PFSK-1 (cell line): ENCODE measurements around the gene MYCN.

ENCODE experiments used
- FOXP2 ChIP-seq: optimal IDR thresholded peaks from 2 replicates; pipeline ENCODE3; 2011; ENCODE audit warnings: borderline replicate concordance, control low read depth, inconsistent platforms; ENCODE audit not compliant: insufficient read depth; ENCODE audit errors: extremely low read length, extremely low read depth
- POLR2AphosphoS5 ChIP-seq: IDR thresholded peaks from 2 replicates; pipeline ENCODE4 v1.6.1; 2012; ENCODE audit warnings: low read depth, mild to moderate bottlenecking, control low read depth, low read length, moderate library complexity
- SIN3A ChIP-seq: IDR thresholded peaks from 2 replicates; pipeline ENCODE4 v1.6.1; 2012; ENCODE audit warnings: mild to moderate bottlenecking, low read length, moderate library complexity, borderline replicate concordance; ENCODE audit not compliant: insufficient read depth
- TAF1 ChIP-seq: IDR thresholded peaks from 2 replicates; pipeline ENCODE4 v1.6.1; 2012; ENCODE audit warnings: low read length, control low read depth, borderline replicate concordance; ENCODE audit not compliant: insufficient read depth
- TF ChIP-seq, protein P1 (sequence below), 2 experiments: IDR thresholded peaks; 2 replicates each; pipeline versions ENCODE4 v1.6.1 to v1.8.0; 2011 to 2012; ENCODE audit warnings: low read depth in 2 of 2, low read length in 2 of 2, control low read depth in 1 of 2, inconsistent platforms in 1 of 2, mild to moderate bottlenecking in 1 of 2, moderate library complexity in 1 of 2; ENCODE audit not compliant: insufficient read depth in 1 of 2

Gene MYCN

DNA sequence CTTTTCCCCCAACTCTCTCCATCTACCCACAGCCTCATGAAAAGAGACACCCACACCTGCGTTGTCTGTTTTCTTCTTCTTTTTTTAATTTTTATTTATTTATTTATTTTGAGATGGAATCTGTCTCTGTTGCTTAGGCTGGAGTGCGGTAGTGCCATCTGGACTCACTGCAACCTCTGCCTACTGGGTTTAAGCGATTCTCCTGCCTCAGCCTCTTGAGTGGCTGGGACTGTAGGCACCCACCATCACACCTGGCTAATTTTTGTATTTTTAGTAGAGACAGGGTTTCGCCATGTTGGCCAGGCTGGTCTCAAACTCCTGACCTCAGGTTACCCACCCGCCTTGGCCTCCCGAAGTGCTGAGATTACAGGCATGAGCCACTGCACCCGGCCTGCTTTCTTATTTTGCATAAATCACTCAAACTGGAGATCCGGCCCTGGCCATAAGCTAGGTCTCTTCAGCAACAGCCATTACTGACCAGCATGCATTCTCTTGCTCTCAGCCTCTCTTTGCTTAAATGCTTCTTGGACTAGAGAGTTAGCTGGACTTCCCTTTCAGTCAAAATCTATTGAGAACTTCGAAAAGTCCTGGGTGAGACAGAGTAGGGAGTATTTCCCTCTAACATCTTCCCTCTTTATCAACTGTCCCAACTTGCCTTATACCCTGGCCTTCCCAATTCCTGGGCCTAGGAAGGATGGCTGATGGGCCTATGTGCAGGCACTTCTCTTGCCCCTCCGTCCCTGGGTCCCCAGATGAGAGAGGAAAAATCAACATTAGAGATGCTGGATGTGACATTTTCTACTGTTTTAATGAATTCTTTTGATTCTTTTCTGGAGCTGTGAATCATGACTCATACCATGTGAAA is 27.3 kb downstream of the MYCN start:
- no peak for TF ChIP-seq FOXP2
- TF ChIP-seq, protein P1, sequence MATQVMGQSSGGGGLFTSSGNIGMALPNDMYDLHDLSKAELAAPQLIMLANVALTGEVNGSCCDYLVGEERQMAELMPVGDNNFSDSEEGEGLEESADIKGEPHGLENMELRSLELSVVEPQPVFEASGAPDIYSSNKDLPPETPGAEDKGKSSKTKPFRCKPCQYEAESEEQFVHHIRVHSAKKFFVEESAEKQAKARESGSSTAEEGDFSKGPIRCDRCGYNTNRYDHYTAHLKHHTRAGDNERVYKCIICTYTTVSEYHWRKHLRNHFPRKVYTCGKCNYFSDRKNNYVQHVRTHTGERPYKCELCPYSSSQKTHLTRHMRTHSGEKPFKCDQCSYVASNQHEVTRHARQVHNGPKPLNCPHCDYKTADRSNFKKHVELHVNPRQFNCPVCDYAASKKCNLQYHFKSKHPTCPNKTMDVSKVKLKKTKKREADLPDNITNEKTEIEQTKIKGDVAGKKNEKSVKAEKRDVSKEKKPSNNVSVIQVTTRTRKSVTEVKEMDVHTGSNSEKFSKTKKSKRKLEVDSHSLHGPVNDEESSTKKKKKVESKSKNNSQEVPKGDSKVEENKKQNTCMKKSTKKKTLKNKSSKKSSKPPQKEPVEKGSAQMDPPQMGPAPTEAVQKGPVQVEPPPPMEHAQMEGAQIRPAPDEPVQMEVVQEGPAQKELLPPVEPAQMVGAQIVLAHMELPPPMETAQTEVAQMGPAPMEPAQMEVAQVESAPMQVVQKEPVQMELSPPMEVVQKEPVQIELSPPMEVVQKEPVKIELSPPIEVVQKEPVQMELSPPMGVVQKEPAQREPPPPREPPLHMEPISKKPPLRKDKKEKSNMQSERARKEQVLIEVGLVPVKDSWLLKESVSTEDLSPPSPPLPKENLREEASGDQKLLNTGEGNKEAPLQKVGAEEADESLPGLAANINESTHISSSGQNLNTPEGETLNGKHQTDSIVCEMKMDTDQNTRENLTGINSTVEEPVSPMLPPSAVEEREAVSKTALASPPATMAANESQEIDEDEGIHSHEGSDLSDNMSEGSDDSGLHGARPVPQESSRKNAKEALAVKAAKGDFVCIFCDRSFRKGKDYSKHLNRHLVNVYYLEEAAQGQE (IDR thresholded peaks at IDR 0.05; ENCODE audit: insufficient read depth in 1 of 2, low read depth in 2 of 2, low read length in 2 of 2), result no peak
- no peak for TF ChIP-seq POLR2AphosphoS5
- no peak for TF ChIP-seq SIN3A
- TF ChIP-seq TAF1, result no peak

DNA sequence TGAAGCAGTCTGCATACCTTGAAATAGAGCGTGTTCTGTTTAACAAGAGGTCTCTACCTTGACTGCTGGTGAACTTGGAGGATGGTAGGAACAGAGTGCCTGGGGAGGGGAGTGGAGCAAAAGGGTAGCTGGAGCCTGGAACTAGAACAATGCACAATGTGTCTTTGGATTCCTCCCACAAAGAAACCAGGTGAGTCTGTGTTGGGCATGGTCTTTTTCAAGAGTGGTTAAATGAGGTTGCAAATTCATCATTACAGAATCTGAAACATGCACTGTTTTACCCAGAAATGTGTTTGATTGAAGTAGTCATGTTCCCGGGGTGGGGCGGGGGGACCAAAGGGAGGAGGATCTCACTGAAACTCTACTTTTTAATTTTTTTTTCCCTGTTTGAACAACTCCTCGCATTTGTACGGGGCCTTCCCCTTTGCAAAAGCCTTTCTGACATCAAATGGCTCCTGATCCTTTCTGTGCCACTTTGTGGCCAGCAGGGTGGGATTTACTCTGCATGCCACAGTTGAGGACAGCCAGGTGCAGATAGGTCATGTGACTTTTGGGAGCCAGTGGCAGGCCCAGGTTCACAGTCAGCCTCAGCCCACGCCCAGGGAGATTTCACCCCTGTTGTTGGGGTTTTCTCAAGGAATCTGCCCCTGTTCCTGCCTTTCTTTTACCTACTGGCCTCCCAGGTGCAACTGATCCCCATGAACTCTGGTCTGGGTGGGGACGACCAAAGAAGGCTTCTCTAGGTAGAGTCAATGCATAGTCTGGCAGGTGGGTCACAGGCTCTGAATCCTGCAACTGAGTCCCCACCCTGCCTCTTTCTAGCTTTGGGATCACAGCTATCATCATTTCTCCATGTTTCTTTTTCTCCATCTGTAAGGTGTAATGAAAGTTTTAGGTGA is 28.2 kb downstream of the MYCN start:
- TF ChIP-seq POLR2AphosphoS5 (no peak), FOXP2 (no peak), SIN3A (no peak), TAF1 (no peak)
- TF ChIP-seq, protein P1 (IDR thresholded peaks at IDR 0.05; ENCODE audit: insufficient read depth in 1 of 2, low read depth in 2 of 2, low read length in 2 of 2), result no peak

DNA sequence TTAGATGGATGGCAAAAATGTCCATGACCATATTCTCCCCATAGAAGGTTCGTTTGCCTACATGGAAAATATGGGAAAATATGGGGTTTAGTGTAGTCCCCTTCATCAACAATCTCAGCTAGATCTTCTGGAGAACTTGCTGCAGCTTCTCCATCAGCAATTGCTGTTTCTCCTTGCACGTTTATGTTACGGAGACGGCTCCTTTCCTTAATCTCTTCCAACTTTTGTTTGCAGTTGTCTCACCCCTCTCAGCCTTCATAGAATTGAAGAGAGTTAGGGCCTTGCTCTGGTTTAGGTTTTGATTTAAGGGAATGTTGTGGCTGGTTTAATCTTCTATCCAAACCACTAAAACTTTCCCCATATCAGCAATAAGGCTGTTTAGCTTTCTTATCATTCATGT is 28.9 kb downstream of the MYCN start:
- TF ChIP-seq TAF1, result no peak
- TF ChIP-seq, protein P1 (IDR thresholded peaks at IDR 0.05; ENCODE audit: insufficient read depth in 1 of 2, low read depth in 2 of 2, low read length in 2 of 2), result no peak
- no peak for TF ChIP-seq FOXP2

DNA sequence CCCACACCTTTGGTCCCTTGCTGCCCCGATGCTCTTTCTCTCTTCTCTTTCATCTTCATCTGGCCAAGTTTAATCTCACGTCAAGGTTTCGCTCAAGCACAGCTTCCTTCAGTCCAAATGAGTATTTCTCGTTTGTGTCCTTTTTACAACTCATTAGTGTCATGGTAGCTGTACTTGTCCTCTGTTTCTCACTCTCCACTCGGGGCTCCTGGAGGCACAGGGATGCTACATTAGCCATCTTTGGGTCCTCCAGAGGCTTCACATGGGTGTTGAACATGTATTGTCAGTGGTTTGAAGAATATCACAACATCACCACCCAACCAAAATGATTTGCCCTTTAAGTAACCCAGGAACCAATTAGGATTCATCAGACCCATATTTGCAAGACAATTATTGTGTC is 30.4 kb downstream of the MYCN start:
- TF ChIP-seq POLR2AphosphoS5 (no peak), FOXP2 (no peak), TAF1 (no peak), SIN3A (no peak)
- TF ChIP-seq, protein P1 (IDR thresholded peaks at IDR 0.05; ENCODE audit: insufficient read depth in 1 of 2, low read depth in 2 of 2, low read length in 2 of 2), result no peak
